ENCODE results near the gene THSD4. TPM values are rescaled to one million over a fixed set of nuclear protein-coding genes. Genes with fewer than 3 reads are reported as not detected.

Gene THSD4
- total RNA-seq, 1 donor from 2014 or later: 2.5 TPM

- H3K4me2 ChIP-seq (ENCODE audit: low read length): no peak overlapping the region
- no peak overlapping the region for H3K27ac Mint-ChIP-seq (ENCODE audit: unreplicated experiment)
- H3K27me3 Mint-ChIP-seq (ENCODE audit: low read depth, unreplicated experiment): no peaks in the 10 kb centered on the region
- TF ChIP-seq CTCF (IDR thresholded peaks at IDR 0.05; ENCODE audit: insufficient read depth, low read depth, low read length) (no peak), EZH2 (IDR thresholded peaks at IDR 0.05; ENCODE audit: insufficient read depth, low read length) (no peak)
- no peak for FAIRE-seq
- no peak overlapping the region for H3K4me3 Mint-ChIP-seq (ENCODE audit: unreplicated experiment)
- no peak overlapping the region for H3K27ac ChIP-seq (ENCODE audit: low read depth, low read length)
- no peaks in the 10 kb centered on the region for H4K20me1 ChIP-seq (ENCODE audit: insufficient read depth, low read length)
- DNase-seq (ENCODE audit: low read depth): no peak
- no peaks in the 10 kb centered on the region for H3K9me3 ChIP-seq (ENCODE audit: insufficient read depth, low read depth, low read length)
- H2AFZ ChIP-seq (ENCODE audit: low read depth, low read length): no peak overlapping the region
- H3K79me2 ChIP-seq (ENCODE audit: insufficient read depth, low read length): no peaks in the 10 kb centered on the region
- no peak overlapping the region for H3K9ac ChIP-seq (ENCODE audit: low read length)
- H3K27me3 ChIP-seq (ENCODE audit: insufficient read depth, low read length): no peaks in the 10 kb centered on the region
- H3K4me1 ChIP-seq (ENCODE audit: insufficient read depth, low read length): no peaks in the 10 kb centered on the region
- no peaks in the 10 kb centered on the region for H3K9me3 Mint-ChIP-seq (ENCODE audit: unreplicated experiment)
- no peaks in the 10 kb centered on the region for H3K4me1 Mint-ChIP-seq (ENCODE audit: low read depth, unreplicated experiment)
- no peaks in the 10 kb centered on the region for H3K36me3 Mint-ChIP-seq (ENCODE audit: low read depth, unreplicated experiment)
- no peak overlapping the region for H3K4me3 ChIP-seq (ENCODE audit: insufficient read depth, low read depth, low read length)
- H3K36me3 ChIP-seq (ENCODE audit: insufficient read depth, low read length): no peaks in the 10 kb centered on the region
Observed at GRCh38 chr15:71215126-71215894, 100.0 kb downstream of the THSD4 start.

DNA sequence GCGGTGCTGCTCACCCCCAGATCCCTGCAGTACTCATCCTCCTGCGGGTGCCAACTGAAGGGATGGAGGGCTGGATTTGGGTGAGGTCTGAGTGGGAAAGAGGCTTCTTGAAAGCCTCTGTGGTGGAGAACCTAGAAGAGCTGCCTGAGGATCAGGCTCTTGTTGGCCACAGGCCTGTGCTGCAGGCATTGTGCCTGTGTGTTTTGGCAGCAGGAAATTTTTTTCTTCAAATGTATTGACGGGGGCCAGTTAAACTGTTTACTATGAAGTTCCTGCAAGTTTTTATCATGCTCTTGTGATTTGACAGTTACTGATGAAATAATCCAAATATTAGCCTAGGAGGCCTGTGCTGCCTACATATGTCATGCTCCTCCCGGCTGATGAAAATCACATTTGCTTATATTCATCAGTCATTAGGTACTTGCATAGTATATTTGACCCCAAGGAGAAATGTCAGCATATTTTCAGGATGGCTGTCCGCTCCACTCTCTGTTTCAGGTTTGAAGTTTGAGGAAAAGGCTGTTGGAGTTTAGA, 103.1 kb downstream of the THSD4 start:
- no peak overlapping the region for H3K27ac ChIP-seq (ENCODE audit: low read depth, low read length)
- H4K20me1 ChIP-seq (ENCODE audit: insufficient read depth, low read length): no peaks in the 10 kb centered on the region
- no peak overlapping the region for H3K9ac ChIP-seq (ENCODE audit: low read length)
- no peak for FAIRE-seq
- H3K36me3 Mint-ChIP-seq (ENCODE audit: low read depth, unreplicated experiment): no peaks in the 10 kb centered on the region
- no peaks in the 10 kb centered on the region for H3K36me3 ChIP-seq (ENCODE audit: insufficient read depth, low read length)
- no peak for TF ChIP-seq EZH2 (IDR thresholded peaks at IDR 0.05; ENCODE audit: insufficient read depth, low read length)
- TF ChIP-seq CTCF (IDR thresholded peaks at IDR 0.05; ENCODE audit: insufficient read depth, low read depth, low read length): no peak
- no peak overlapping the region for H3K4me2 ChIP-seq (ENCODE audit: low read length)
- no peak overlapping the region for H3K4me3 Mint-ChIP-seq (ENCODE audit: unreplicated experiment)
- no peaks in the 10 kb centered on the region for H3K9me3 ChIP-seq (ENCODE audit: insufficient read depth, low read depth, low read length)
- no peaks in the 10 kb centered on the region for H3K27me3 ChIP-seq (ENCODE audit: insufficient read depth, low read length)
- H3K4me3 ChIP-seq (ENCODE audit: insufficient read depth, low read depth, low read length): no peak overlapping the region
- no peak for DNase-seq (ENCODE audit: low read depth)
- no peaks in the 10 kb centered on the region for H3K4me1 ChIP-seq (ENCODE audit: insufficient read depth, low read length)
- no peaks in the 10 kb centered on the region for H3K9me3 Mint-ChIP-seq (ENCODE audit: unreplicated experiment)
- H3K27me3 Mint-ChIP-seq (ENCODE audit: low read depth, unreplicated experiment): no peaks in the 10 kb centered on the region
- H3K27ac Mint-ChIP-seq (ENCODE audit: unreplicated experiment): no peak overlapping the region
- H2AFZ ChIP-seq (ENCODE audit: low read depth, low read length): no peak overlapping the region
- H3K4me1 Mint-ChIP-seq (ENCODE audit: low read depth, unreplicated experiment): no peaks in the 10 kb centered on the region
- no peaks in the 10 kb centered on the region for H3K79me2 ChIP-seq (ENCODE audit: insufficient read depth, low read length)

- FAIRE-seq (no peak), DNase-seq (ENCODE audit: low read depth) (no peak)
- no peaks in the 10 kb centered on the region for H3K9me3 Mint-ChIP-seq (ENCODE audit: unreplicated experiment)
- Histone ChIP-seq H2AFZ (ENCODE audit: low read depth, low read length) (no peak overlapping the region), H3K4me2 (ENCODE audit: low read length) (no peak overlapping the region), H3K4me1 (ENCODE audit: insufficient read depth, low read length) (no peaks in the 10 kb centered on the region), H3K79me2 (ENCODE audit: insufficient read depth, low read length) (no peaks in the 10 kb centered on the region), H3K4me3 (ENCODE audit: insufficient read depth, low read depth, low read length) (no peak overlapping the region), H3K27ac (ENCODE audit: low read depth, low read length) (no peak overlapping the region), H4K20me1 (ENCODE audit: insufficient read depth, low read length) (no peaks in the 10 kb centered on the region), H3K9ac (ENCODE audit: low read length) (no peak overlapping the region), H3K36me3 (ENCODE audit: insufficient read depth, low read length) (no peaks in the 10 kb centered on the region), H3K27me3 (ENCODE audit: insufficient read depth, low read length) (no peaks in the 10 kb centered on the region), H3K9me3 (ENCODE audit: insufficient read depth, low read depth, low read length) (no peaks in the 10 kb centered on the region)
- H3K4me3 Mint-ChIP-seq (ENCODE audit: unreplicated experiment): no peak overlapping the region
- no peaks in the 10 kb centered on the region for H3K27me3 Mint-ChIP-seq (ENCODE audit: low read depth, unreplicated experiment)
- H3K27ac Mint-ChIP-seq (ENCODE audit: unreplicated experiment): no peak overlapping the region
- H3K4me1 Mint-ChIP-seq (ENCODE audit: low read depth, unreplicated experiment): no peaks in the 10 kb centered on the region
- TF ChIP-seq CTCF (IDR thresholded peaks at IDR 0.05; ENCODE audit: insufficient read depth, low read depth, low read length): no peak
- no peak for TF ChIP-seq EZH2 (IDR thresholded peaks at IDR 0.05; ENCODE audit: insufficient read depth, low read length)
- H3K36me3 Mint-ChIP-seq (ENCODE audit: low read depth, unreplicated experiment): no peaks in the 10 kb centered on the region
Observed at GRCh38 chr15:71219101-71219500, 103.8 kb downstream of the THSD4 start.
